Glomerular visceral epithelial cell (primary cell): ENCODE measurements around the gene VCAM1.
A peak's percentile ranks its signal among the peaks of the same experiment; 100 is the strongest.
"Not testable (repeated sequence)": the region's sequence is repeated elsewhere in the genome, so short reads cannot be mapped to it uniquely, and the experiment has no call there.

Experiments
- DNase-seq: peaks from one replicate; pipeline ENCODE4 v3.0.0-alpha.2; 2016; ENCODE audit errors: extremely low spot score

The VCAM1 gene

GRCh38 chr1:100774370-100774769 lies 54.8 kb downstream of the VCAM1 start:
- no peak for DNase-seq

- no peak for DNase-seq
Measured at GRCh38 chr1:100775483-100775882, 55.9 kb downstream of the VCAM1 start.

- no peak for DNase-seq
Measured at GRCh38 chr1:100778748-100779147, 59.2 kb downstream of the VCAM1 start.

GRCh38 chr1:100780814-100781213 lies 61.3 kb downstream of the VCAM1 start:
- no peak for DNase-seq

GRCh38 chr1:100781728-100782127 lies 62.2 kb downstream of the VCAM1 start:
- DNase-seq = not testable (repeated sequence)

GRCh38 chr1:100782473-100783039 lies 63.0 kb downstream of the VCAM1 start:
- no peak for DNase-seq

- DNase-seq = peak; percentile 61
Measured at GRCh38 chr1:100785470-100786052, 66.0 kb downstream of the VCAM1 start.

- no peak for DNase-seq
Measured at GRCh38 chr1:100786870-100787269, 67.3 kb downstream of the VCAM1 start.
